Measurements from ENCODE around the gene MRGPRX3.

The MRGPRX3 gene

GRCh38 chr11:18168372-18168771, 36.0 kb downstream of the MRGPRX3 start:
- no peak overlapping the region for H3K4me3 ChIP-seq
- no peak for DNase-seq (ENCODE audit: low spot score)
- no peak for TF ChIP-seq CTCF (IDR thresholded peaks at IDR 0.05)
- no peak overlapping the region for H3K27ac ChIP-seq

- no peak for TF ChIP-seq CTCF (IDR thresholded peaks at IDR 0.05)
- DNase-seq (ENCODE audit: low spot score): no peak
- Histone ChIP-seq H3K4me3 (no peak overlapping the region), H3K27ac (no peak overlapping the region)
Observed at GRCh38 chr11:18171377-18172000, 39.1 kb downstream of the MRGPRX3 start.

- H3K27ac ChIP-seq: no peak within 1 kb of the TSS
- DNase-seq (ENCODE audit: low spot score): no peak
- H3K4me3 ChIP-seq: no peak within 1 kb of the TSS
- TF ChIP-seq CTCF (IDR thresholded peaks at IDR 0.05): no peak
Observed at GRCh38 chr11:18172666-18173065, 40.3 kb downstream of the MRGPRX3 start, which contains the start of gene MRGPRX4. Gene MRGPRX4 (plus strand): TSS chr11:18172837. CDS start chr11:18173257, 420 bp downstream.

- Histone ChIP-seq H3K27ac (no peak overlapping the region), H3K4me3 (no peak overlapping the region)
- DNase-seq (ENCODE audit: low spot score): no peak
- TF ChIP-seq CTCF (IDR thresholded peaks at IDR 0.05): no peak
Observed at GRCh38 chr11:18173225-18173866, 41.0 kb downstream of the MRGPRX3 start.

Measured in coronary artery (tissue), 2 donors.